OCI-LY1 (cell line): ENCODE measurements around the gene ZNF365.
A peak's percentile ranks its signal among the peaks of the same experiment; 100 is the strongest.

ENCODE experiments used
- CTCF ChIP-seq: fragments of 200-600 bp; sonication (generic), shearing (Covaris generic); IDR thresholded peaks from 2 replicates; pipeline ENCODE4 v1.5.1; 2017; ENCODE audit warnings: mild to moderate bottlenecking, antibody characterized with exemption, low read length, moderate library complexity, mixed read lengths
- EZH2 ChIP-seq: fragments of 200-600 bp; sonication (generic), shearing (Covaris generic); IDR thresholded peaks from 2 replicates; pipeline ENCODE4 v1.8.0; 2017; ENCODE audit warnings: borderline replicate concordance, mixed run types, mild to moderate bottlenecking, antibody characterized with exemption, low read length, moderate library complexity, mixed read lengths

- TF ChIP-seq CTCF (peak; percentile 83), EZH2 (no peak)
Observed at GRCh38 chr10:62437696-62438095, 63.5 kb downstream of the ZNF365 start.
